HG03135 (cell line): ENCODE results near the gene PARD6B.

Source experiments
- ATAC-seq: cut with Tn5 transposase; IDR thresholded peaks from one replicate; pipeline ENCODE4 v1.9.1; 2021; ENCODE audit warnings: mild to moderate bottlenecking, moderate library complexity; ENCODE audit not compliant: unreplicated experiment

PARD6B gene

DNA sequence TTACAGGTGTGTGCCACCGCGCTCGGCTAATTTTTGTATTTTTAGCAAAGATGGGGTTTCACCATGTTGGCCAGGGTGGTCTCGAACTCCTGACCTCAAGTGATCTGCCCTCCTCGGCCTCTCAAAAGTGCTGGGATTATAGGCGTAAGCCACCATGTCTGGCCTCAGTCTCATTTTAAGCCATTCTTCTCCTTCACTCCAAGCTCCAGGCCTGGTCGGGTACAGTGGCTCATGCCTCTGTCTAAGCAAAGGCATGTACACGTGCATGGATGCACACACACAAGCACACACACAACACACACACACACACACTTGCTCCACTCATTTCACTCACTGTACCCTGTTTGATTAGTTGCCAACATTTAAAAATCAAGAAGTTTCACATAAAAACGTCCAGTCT, 7.7 kb upstream of the PARD6B start:
- no peak for ATAC-seq

DNA sequence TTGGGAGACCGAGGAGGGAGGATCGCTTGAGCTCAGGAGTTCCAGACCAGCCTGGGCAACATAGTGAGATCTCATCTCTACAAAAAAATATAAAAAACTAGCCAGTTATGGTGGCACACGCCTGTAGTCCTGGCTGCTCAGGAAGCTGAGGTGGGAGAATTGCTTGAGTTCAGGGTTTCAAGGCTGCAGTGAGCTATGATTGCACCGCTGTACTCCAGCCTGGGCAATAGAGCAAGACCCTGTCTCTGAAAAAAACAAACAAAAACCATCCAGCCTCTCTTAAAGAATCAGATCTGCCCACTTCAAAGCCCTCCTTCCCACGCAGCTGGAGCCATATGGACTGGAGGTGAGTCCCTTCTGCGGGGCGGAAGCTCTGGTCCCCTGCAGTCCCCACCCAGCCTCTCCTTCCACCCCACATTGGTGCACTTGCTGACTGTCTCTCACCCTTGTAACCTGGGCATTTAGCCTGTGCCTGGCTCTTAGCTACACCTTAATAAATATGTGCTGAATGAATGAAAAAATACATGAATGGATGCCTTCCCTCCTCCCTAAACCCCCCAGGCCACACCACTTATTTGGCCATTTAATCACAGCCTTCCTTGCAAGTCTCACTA, 7.2 kb upstream of the PARD6B start:
- no peak for ATAC-seq

DNA sequence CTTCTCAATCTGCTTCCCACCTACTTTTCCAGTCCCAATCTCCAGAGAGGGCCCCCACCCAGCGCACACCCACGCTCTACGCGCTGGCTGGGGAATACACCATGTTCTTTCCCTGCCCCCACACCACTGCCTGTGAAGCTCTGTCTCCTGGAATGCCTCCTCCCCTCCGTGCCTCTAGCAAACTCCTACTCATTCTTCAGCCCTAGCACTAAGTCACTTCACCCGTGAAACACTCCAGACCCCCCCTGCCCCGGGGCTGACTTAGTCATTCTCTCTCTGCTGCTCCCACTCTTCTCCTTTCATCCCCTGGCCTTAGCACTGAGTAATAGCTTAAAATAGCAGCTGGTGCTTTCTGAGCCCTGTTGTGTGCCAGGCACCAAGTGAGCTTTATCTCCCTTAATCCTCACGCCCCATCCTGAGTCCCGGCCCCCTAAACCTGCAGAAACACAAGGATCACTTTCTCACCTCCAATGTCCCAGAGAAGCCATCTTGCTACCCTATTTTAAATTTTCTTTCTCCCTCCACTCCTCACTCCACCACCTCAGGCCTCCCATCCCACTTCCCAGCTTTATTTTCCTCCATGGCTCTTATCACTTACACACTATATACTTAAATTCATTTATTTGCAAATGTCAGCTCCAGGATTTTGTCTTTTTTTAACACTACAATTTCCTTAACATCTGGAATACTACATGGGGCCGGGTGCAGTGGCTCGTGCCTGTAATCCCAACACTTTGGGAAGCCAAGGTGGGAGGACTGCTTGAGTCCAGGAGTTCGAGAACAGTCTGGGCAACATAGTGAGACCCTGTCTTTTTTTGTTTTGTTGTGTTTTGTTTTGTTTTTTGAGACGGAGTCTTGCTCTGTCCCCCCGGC, 6.3 kb upstream of the PARD6B start:
- ATAC-seq: no peak

DNA sequence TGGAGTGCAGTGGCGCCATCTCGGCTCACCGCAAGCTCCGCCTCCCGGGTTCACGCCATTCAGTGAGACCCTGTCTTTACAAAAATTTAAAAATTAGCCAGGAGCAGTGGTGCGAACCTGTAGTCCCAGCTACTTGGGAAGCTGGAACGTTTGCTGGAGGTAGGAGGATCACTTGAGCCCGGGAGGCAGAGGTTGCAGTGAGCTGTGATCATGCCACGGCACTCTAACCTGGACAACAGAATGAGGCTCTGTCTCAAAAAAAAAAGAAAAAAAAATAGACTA, 5.7 kb upstream of the PARD6B start:
- no peak for ATAC-seq

DNA sequence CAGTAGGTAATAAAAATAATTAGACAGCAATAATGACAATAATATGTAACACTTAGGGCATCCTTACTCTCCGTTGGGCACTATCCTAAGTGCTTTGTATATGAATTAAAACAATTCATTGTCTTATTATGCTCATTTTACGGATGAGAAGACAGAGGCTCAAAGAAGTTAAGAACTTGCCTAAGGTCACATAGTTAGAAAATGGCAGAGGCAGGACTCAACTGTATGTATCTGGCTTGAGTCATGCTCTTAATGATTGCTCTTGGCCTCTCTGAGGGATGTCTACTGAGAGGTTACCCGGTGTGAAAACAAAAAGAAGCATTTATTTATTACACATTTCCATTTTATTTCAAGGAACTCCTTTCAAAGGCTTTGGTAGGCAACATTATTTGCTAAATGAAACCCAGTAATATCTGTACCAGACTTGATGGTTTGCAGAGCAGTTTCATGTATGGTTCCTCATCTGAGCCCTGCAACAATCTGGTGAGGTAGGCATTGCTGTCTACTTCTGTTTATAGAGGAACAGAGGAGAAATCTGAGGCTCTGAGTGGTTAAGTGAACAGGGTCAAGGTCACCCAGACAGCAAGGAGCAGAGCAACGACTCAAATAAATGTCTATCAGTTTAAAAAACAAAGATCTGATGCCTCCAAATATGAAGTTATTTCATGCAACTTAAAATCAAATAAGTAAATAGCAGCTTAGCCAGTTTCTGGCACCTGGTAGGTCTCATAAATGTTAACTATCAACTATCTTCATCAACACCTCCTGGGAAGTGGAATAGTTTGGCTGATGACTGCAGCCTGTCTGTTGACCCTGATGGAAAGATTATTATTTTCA, 4.2 kb upstream of the PARD6B start:
- ATAC-seq: no peak

DNA sequence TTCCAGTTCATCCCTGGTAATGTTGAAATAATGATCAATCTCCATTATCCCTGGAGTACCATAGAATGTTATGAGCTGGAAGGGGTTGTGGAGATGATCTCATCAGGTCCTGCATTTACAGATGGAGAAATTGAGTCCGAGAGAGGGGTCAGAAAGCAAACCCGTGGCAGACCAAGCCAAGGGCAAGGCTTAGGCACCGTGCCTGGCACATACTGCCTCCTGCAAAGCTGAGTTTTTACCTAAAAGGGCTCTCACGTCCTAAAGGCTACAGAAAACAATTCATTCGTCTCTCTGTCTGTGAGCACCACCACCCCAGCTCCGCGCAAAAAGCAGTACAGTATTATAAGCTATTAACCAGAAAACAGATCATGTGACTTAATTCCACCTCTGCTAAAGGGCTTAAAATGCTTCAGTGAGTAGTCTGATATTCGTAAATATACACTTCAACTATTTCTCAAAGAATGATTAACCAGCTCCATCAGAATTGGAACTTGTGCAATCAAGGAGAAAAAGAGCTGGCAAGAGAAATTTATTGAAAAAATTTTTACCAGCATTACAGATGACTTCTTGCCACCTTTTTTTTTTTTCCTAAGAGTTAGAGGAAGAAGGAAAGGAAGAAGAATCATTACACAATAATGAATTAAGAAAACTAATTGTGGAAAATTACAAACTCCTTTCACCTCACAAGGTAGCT, 3.4 kb upstream of the PARD6B start:
- ATAC-seq: no peak

DNA sequence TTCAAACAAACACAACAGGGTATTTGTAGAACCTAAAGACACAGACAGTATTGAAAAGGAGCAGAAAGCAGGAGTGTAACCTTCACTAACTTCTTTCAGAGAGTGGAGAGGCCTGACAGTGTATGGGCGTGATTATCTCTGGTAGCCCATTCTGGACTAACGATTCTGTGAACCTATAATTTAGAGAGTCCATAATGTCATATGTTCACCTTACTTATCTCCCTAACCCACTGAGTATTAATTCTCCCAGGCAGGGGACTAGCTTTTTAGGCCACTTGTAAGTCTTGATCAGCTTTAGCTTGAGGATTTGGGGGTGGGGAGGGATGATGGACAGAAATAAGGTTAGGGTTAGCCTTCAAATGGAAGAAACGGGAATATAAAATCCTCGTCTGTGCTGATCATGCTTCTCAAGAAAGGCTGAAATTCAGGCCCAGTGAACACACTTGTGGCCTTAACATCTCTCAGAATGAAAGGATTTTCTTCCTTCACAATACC, 2.8 kb upstream of the PARD6B start:
- no peak for ATAC-seq

DNA sequence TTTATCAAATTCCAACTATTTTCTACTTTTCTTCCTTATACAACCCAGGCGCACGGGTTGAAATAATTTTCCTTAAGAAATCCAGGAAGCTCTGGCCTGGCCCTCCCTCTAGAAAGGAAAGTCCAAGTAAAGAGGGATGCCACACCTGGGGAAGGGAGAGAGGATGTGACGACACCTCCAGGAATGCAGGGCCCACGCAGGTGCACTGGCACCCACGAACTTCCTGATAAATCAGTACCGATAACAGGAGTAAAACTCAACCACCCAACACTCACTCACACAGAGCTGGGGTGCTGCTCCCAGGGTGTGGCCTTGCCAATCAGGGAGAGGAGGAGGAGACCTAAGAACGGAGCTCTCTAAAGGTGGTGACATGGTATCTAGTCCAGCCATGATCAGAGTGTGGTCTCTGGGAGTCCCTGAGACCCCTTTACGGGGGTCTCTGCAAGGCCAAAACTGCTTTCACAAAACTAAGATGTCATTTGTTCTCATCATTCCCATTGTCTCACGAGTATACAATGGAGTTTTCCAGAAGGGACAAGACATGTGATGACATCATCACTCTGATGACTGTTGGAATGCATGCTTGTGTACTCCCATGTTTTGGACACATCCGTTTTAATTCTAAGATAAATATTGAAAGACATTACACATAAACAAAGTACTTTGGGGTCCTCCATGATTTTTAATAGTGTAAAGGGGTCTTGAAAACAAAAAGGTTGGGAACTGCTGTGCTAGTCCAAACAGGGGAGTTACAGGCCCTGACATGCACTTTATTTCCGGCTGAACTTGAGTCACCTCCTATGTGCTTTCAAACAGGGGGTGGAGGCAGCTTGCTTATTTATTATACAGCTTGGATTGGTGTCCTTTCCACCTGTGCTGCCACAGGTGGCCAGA, 2.2 kb upstream of the PARD6B start:
- no peak for ATAC-seq

DNA sequence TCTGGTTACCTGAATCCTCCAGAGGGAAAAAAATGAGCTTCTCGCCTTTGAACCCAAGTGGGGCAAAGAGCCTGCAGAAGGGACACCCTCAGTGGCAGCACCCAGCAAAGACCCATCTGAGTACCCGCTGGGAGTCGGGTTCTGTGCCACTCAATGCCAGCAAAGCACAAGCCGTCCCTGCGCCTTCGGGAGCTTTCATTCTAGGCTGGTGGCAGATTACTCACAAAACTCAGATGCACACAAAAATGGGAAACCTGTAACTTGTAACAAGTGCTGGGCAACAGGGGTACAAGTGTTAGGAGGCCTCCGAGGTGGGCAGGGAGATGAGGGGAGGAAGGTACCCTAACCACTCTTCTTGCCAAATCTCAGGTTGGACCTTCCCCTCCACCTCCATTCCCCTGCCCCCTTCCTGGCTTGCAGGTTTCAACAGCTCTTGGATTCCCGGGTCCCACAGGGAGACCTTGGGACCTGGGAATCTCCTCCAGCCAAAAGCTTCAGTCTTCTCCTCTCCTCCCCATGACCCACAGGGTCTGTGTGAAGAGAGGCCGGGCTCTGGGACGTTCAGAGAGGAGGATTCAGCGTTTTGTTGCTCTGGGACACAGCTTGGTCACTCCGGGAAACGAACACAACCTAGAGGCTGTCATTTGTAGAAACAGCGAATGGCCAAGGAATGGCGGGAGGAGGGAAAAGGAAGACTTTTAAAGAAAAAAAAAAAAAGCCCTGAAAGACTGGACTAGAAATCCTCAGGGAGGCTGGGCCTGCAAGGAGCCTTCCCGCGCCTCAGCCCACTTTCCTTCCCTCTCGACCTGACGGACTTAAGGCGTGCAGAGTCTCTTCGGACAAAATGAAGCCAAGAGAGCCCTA, 1.2 kb upstream of the PARD6B start:
- ATAC-seq: no peak

DNA sequence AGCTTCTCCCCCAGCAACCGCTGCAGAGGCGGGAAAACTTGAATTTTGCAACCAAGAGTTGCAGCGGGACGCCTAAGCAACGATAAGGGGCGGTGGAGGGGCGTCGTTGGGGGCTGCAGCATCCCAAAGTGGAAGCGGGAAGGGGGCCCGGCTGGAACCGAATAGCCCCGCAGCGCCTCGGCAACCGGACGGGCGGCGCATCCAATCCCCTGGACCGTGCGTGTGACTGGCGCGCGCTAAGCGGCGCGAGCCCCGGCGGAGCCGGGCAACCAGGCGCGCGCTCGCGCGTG, 670 bp upstream of the PARD6B start:
- ATAC-seq: no peak

DNA sequence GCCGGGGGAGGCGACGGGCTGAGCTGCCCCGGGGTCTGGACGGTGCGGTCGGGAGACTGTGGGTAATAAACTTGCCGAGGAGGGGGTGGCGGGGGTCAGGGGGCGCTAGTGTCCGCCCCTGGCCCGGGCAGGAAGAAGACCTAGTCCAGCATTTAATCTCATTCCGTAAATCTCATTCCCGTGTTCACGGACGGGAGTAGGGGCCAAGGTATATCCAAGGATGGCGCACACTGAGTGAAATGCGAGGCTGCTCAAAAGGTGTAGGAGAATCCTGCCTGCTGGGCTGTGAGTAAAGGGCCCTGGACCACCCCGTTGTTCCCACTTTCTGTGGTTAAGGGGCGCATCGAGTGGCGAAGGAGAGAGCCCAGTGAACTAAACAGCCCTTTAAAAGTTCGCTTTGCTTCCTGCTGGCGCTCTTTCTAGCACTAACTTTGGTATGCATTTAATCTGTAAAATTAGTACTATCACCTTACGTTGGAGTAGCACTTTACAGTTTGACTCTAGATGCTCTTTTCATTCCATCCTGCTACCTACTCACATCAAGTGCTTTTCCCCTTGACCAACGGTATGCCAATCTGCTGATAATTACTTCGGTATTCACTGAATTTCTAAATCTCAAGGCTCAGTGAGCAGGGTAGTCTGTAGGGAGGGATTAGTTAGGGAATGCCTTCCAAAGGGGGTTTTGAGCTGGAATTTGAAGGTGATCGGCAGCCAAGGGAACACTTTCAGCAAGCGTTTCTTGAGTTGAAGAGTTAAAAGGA, 730 bp downstream of the PARD6B start:
- ATAC-seq: peak; percentile 1

DNA sequence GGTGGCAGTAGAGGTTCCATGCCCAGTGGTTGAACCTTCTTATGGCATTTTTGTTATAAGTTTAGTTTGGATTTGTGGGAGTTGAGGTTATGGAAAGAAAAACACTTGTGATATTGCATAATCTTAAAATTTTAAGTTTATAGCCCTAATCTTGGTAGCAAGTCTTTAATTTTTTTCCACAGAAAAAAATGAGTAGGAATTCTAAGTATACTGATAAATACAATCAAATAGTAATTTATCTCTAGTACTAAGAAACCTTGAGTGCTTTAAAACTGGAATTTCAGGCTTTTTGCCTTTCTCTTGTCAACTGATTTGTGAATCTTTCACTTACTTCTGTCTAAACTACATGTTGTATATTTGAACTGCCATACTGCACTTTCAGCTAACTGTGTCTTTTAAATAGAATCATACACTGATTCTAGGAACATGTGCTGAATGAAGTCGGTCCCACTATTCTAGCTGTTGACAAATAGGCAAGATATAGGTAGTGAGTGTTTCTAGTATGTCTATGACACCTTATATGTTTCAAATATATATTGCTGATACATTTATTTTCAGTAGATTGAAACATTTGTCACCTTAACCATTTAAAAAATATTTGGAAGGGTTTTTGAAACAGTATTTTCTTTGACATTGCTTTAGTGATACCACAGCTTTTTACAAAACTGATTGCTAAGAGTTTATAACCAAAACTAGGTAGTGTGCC, 2.4 kb downstream of the PARD6B start:
- no peak for ATAC-seq

DNA sequence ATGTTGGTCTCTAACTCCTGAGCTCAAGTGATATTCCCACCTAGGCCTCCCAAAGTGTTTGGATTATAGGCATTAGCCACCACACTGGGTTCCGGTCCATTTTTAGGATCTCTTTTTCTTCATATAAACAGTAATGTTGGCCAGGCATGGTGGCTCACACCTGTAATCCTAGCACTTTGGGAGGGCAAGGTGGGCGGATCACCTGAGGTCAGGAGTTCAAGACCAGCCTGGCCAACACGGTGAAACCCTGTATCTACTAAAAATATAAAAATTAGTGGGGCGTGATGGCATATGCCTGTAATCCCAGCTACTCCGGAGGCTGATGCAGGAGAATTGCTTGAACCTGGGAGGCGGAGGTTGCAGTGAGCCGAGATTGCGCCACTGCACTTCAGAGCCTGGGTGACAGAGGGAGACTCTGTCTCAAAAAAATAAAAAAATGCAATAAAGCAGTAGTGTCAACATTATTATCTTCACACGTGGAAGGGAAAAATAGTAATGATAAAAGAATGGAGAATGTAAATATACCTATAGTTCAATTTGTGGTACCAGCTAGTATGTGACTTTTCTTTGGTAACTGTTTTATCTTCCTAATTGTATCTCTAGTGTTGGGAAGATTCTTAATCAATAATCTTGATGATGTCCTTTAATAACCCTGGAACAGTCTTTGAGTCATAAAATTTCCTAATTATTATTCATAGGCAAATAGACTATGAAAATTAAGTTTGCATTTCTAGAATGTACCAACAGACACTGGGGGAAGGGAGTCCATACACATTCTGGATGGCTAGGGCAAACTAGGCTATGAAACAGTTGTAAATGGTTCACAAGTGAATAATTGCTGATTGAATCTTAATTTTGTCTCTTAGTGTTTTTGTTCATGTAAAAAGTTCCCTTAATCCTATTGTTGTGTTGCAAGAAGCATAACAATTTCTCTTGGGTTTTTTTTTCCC, 3.6 kb downstream of the PARD6B start:
- ATAC-seq: no peak

DNA sequence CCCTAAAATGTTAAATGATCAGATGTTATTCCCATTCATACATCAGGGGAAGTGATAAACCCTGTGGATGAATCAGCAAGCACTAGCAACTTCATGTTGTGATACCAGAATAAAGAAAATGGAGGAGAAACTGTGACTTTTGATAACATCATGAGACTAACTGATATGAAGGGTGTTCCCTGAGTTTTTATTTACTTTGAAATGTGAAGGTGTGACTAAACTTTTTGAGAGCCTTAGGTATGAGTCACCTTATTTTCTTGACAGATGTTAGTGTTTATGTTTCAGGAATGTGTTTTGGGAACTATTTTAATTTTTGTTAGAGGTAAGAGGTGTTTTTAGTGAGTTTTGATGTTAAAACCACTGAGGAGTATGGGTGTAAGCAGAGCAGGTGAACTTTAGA, 4.4 kb downstream of the PARD6B start:
- no peak for ATAC-seq

DNA sequence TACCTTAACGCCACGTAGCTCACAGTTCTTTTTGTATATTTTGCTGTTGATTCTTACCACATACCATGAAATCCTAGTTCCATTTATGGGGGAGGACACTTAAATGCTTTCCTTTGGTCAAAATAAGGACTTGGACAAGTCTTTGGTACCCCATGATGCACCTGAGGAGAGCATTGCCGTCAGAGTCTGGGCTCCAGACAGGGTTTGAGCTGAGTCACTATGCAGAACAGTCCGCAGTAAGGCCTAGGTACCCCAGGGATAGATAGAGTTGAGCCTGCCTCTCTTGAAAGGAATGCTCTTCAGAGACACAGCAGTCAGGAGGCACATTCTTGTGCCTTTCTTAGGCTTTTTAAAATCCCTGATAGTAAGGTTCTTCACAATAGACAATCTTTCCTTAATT, 6.0 kb downstream of the PARD6B start:
- ATAC-seq: no peak

DNA sequence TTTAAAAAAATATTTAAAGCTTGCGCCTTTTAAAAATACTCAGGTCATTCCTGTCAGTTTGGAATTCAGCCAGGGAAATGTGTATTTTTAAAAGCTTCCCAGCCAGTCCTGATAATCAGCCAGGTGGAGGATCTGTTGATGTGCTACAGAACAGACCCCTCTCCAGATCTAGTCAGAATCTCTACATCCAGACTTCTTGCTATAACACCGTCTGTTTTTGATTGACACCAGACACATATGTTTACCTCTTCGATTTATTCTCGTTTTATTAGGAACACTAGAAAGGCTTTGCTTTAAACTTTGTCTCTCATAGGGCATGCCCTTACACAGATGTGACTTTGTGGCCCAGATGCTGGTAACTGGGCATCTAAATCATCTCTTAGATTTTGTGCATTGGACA, 11.7 kb downstream of the PARD6B start:
- ATAC-seq: no peak
